HG03045 (cell line): ENCODE results near the gene DOLK.

ENCODE experiments used
- ATAC-seq: cut with Tn5 transposase; IDR thresholded peaks from one replicate; pipeline ENCODE4 v1.9.1; 2021; ENCODE audit warnings: mild to moderate bottlenecking, moderate library complexity; ENCODE audit not compliant: unreplicated experiment

DOLK gene

DNA sequence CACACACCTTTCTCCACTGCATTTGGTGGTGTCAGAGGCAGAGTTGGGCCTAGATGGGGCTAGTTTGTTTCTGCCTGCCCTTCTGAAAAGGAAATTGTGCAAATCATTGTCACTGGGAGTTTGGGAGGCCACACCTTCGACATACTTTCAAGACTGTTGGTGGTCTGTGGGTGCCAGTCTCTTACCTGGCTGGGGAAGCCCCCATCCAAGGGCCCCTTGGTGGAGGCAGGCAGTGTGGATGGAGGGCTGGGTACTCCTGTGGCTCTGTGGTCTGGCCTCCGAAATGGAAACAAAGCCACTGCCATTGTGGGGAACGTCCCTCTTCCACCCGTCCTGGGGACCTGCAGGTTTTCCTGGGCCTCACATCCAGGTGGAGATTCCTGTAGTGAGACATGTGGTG is 37.5 kb downstream of the DOLK start:
- no peak for ATAC-seq

- no peak for ATAC-seq
Measured at GRCh38 chr9:128908372-128908771, 39.0 kb downstream of the DOLK start.

- ATAC-seq = no peak
Measured at GRCh38 chr9:128906741-128907140, 40.7 kb downstream of the DOLK start.

- no peak for ATAC-seq
Measured at GRCh38 chr9:128905964-128906363, 41.4 kb downstream of the DOLK start.

DNA sequence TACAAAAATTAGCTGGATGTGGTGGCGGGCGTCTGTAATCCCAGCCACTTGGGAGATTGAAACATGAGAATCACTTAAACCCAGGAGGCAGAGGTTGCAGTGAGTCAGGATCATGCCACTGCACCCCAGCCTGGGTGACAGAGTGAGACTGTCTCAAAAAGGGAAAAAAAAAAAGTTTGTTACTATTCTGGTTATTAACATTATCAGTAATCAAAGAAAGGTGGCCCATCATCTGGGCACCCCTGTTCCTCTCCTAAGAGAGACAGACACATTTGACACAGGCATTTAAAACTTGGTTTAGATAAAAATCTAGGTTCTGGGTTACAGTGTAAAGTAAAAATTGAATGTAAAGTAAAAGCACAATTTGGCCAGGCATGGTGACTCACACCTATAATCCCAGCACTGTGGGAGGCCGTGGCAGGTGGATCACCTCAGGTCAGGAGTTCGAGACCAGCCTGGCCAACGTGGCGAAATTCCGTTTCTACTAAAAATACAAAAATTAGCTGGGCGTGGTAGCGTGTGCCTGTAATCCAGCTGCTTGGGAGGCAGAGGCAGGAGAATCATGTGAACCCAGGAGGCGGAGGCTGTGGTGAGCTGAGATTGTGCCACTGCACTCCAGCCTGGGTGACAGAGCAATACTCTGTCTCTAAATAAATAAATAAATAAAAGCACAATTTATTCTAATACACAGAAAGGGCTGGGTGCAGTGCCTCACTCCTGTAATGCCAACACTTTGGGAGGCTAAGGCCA is 43.4 kb downstream of the DOLK start:
- no peak for ATAC-seq

- no peak for ATAC-seq
Measured at GRCh38 chr9:128903079-128903461, 44.3 kb downstream of the DOLK start.

DNA sequence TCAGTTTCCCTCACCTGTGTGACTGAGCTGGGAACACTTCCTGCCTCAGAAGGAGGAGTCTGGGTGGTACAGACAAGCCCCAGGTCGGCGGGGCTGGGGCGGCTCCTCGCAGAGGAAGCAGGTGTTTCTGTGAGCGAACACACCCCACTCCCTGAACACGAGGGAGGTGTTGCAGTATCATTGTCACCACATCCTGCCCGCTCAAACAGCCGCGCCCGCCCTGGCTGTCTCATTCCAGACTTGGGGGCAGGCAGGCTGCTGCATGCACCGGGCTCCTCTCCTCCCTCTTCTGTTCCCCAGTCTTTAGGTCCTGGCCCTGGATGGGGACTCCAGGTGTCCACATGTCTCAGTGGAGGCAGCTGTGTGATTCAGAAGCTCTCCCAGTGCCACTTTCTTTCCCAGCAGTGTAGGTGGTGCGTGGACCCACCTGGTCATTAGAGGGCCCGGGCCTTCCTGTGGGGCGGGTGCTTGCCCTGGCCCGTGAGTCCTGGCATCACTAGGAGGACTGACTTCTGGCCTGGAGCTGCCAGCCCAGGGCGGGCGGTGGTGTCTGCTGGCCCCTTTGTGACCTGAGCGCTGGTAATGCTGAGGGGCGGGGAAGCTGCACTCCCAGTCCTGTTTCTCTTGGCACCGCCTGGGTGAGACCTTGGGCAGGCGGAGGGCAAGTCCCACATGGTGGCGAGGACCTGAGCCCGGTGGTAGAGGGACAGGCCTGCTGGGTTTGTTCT is 44.9 kb downstream of the DOLK start:
- peak; percentile 64 for ATAC-seq

DNA sequence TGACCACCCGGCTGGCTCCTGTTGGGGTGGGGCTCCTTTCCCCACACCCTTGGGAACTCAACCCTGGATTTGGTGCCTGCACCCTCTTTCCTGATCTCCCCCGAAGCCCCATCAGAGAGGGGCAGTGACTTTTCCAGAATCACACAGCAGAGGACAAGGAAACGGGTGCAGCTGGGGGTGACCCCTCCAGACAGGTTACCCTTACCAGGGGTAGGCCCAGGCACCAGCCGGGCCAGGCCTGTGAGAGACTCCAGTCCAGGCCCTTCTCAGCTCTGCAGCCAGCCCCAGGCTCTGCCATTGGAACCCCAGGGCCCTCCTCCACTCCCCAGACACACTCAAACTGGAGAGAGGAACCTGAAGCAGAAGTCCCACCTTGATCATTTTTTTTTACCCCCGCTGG is 45.6 kb downstream of the DOLK start:
- no peak for ATAC-seq

GRCh38 chr9:128901379-128901778 is 46.0 kb downstream of the DOLK start:
- ATAC-seq = no peak

DNA sequence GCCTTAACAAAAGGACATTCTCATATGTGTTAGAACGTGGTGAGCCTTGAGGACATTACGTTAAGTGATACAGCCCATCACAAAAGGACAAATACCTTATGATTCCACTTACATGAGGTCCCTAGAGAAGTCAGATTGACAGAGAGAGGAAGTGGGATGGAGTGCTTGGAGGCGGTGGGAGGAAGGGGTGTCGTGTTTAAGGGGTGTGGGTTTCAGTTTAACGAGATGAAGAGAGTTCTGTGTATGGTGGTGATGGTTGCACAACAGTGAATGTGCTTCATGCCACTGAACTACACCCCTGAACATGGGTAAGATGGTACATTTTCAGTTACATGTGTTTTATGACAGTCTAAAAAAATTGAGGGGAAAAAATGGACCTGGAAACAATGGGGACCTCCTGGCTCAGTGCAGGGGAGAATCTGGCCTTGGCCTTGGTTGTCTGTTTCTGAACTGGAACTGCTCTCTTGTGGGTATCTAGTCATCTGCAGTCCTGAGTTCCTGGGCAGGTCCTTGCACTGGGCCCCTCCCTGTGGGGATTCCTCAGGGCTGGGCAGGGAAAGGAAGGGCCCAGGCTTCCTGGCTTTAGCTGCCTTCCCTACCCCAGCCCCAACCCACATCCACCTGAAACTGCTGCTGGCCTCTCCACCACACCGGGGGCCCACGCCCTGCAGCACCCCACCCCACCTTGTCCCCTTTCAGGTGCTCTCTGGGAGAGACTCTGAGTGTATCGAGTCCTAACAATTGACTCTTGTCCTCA is 47.7 kb downstream of the DOLK start:
- ATAC-seq = no peak

GRCh38 chr9:128898845-128899565 is 48.4 kb downstream of the DOLK start:
- ATAC-seq = no peak

- ATAC-seq = no peak
Measured at GRCh38 chr9:128898382-128898781, 49.0 kb downstream of the DOLK start.

DNA sequence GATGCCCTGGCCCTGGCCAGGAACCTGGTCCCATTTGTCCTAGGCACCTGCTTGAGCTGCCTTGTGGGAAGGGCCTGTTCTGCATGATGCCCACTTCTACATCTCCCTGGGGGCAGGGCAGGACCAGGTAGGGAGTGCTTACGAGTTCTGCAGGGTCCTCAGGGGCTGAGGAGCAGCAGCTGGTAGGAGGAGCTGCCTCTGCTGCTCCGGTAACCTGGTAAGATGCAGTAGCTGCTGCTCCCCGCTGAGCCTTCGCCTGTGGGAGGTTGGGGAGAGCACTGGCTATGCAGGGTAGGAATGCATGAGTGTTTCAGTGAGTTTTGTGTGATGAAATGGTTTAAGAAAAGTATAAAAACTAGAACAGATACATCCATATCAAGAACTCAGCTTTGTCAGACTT is 51.8 kb downstream of the DOLK start:
- ATAC-seq = no peak
